GM06990 (cell line): ENCODE results near the gene ATG9B.

Experiments
- DNase-seq: peaks from one replicate; pipeline ENCODE4 v3.0.0-alpha.2; 2011; ENCODE audit not compliant: insufficient read length; ENCODE audit errors: extremely low read depth
- H3K27me3 ChIP-seq: replicated peaks from 2 replicates; pipeline ENCODE4 v1.6.0; 2011; ENCODE audit warnings: low read length; ENCODE audit not compliant: control insufficient read depth, insufficient read depth
- H3K36me3 ChIP-seq: 2 replicates; pipeline ENCODE4 v1.5.1; 2011; ENCODE audit warnings: low read length; ENCODE audit not compliant: control insufficient read depth, insufficient read depth
- H3K4me3 ChIP-seq: replicated peaks from 2 replicates; pipeline ENCODE4 v1.5.1; 2011; ENCODE audit warnings: low read depth, mild to moderate bottlenecking, control low read depth, low read length
- TF ChIP-seq, protein P1 (sequence below): IDR thresholded peaks from 2 replicates; pipeline ENCODE4 v1.5.1; 2011; ENCODE audit warnings: low read length, control low read depth, mild to moderate bottlenecking, inconsistent platforms; ENCODE audit not compliant: insufficient read depth, poor library complexity, severe bottlenecking

The ATG9B gene

GRCh38 chr7:151069841-151070573 is 45.7 kb upstream of the ATG9B start:
- TF ChIP-seq, protein P1, sequence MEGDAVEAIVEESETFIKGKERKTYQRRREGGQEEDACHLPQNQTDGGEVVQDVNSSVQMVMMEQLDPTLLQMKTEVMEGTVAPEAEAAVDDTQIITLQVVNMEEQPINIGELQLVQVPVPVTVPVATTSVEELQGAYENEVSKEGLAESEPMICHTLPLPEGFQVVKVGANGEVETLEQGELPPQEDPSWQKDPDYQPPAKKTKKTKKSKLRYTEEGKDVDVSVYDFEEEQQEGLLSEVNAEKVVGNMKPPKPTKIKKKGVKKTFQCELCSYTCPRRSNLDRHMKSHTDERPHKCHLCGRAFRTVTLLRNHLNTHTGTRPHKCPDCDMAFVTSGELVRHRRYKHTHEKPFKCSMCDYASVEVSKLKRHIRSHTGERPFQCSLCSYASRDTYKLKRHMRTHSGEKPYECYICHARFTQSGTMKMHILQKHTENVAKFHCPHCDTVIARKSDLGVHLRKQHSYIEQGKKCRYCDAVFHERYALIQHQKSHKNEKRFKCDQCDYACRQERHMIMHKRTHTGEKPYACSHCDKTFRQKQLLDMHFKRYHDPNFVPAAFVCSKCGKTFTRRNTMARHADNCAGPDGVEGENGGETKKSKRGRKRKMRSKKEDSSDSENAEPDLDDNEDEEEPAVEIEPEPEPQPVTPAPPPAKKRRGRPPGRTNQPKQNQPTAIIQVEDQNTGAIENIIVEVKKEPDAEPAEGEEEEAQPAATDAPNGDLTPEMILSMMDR, result no peak
- no peak for DNase-seq
- Histone ChIP-seq H3K4me3 (no peak overlapping the region), H3K27me3 (no peaks in the 10 kb centered on the region), H3K36me3 (peaks cover 41% of the 10 kb centered on the region)

DNA sequence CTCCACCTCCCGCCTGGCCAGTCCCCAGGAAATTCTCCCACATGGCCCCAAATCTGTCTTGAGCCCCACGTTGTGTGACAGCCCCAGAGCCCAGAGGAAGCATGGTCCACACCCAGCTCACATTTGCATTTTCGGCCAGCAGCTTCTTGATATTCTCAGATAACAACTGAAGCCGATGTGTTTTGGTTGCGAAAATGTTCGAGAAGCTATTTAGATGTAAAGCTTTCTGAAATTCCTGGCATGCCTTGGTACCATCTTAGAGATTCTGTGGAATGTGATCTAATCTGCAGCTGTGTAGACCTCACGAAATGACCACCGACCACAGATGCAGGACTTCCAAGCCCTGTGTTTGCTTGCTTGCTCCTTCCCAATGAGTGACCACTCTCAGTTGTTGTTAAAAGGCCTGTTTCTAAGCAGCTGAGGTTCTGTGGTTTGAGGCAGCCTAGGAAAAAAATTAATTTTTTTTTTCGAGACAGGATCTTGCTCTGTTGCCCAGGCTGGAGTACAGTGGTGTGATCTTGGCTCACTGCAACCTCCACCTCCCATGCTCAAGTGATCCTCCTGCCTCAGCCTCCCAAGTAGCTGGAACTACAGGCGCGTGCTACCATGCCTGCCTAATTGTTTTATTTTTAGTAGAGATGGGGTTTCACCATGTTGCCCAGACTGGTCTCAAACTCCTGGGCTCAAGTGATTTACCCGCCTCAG is 43.9 kb upstream of the ATG9B start:
- DNase-seq, result no peak
- H3K36me3 ChIP-seq, result peaks cover 30% of the 10 kb centered on the region
- TF ChIP-seq, protein P1, result no peak
- H3K4me3 ChIP-seq, result no peak overlapping the region
- no peaks in the 10 kb centered on the region for H3K27me3 ChIP-seq

- Histone ChIP-seq H3K36me3 (peaks cover 34% of the 10 kb centered on the region), H3K27me3 (no peaks in the 10 kb centered on the region), H3K4me3 (no peak overlapping the region)
- no peak for DNase-seq
- TF ChIP-seq, protein P1, result no peak
Measured at GRCh38 chr7:151066273-151066974, 42.1 kb upstream of the ATG9B start.

GRCh38 chr7:151065516-151065915 is 41.2 kb upstream of the ATG9B start:
- H3K4me3 ChIP-seq, result no peak overlapping the region
- TF ChIP-seq, protein P1, result no peak
- peaks cover 29% of the 10 kb centered on the region for H3K36me3 ChIP-seq
- H3K27me3 ChIP-seq, result no peaks in the 10 kb centered on the region
- no peak for DNase-seq

DNA sequence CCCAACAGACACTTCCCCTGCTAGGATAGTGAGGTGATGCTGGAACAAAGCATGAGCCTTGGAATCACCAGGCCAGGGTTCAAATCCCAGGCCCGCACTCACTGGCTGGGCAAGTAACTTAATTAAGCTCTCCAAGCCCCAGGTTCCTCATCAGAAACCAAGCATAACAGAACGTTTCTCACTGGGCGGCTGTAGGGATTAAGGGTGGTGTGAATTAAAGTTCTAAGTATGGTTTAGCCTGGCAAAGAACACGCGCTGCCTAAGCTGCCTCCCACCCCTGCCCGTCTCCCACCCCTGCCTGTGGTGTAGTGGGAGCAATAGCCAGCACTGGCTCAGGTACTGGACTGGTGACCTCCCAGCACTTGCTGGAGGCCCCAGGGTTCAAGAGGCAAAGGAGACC is 40.7 kb upstream of the ATG9B start:
- no peak for DNase-seq
- TF ChIP-seq, protein P1, result no peak
- H3K36me3 ChIP-seq, result peaks cover 24% of the 10 kb centered on the region

More for the DNA sequence above, 40.7 kb upstream of the ATG9B start:
- Histone ChIP-seq H3K27me3 (no peaks in the 10 kb centered on the region), H3K4me3 (no peak overlapping the region)
